ENCODE data around the gene PSMG2.
A peak's percentile ranks its signal among the peaks of the same experiment; 100 is the strongest.

PSMG2 gene

GRCh38 chr18:12702221-12703095 lies at the start of gene PSMG2, which contains the start of gene CEP76:
Gene PSMG2 (plus strand): TSS chr18:12703042. CDS start chr18:12703108, 66 bp downstream.
Gene CEP76 (minus strand): TSS chr18:12702723. CDS start chr18:12702548, 175 bp downstream.
- peak; percentile 50 for DNase-seq

- DNase-seq: no peak
Observed at GRCh38 chr18:12654971-12655370, 47.9 kb upstream of the PSMG2 start.

- DNase-seq: no peak
Observed at GRCh38 chr18:12656605-12656937, 46.3 kb upstream of the PSMG2 start.

- no peak for DNase-seq
Observed at GRCh38 chr18:12656938-12657683, 45.7 kb upstream of the PSMG2 start.

- DNase-seq: no peak
Observed at GRCh38 chr18:12657684-12658425, 45.0 kb upstream of the PSMG2 start, which contains the start of gene SPIRE1. Gene SPIRE1 (minus strand): TSS chr18:12658107. CDS start chr18:12657866, 241 bp downstream.

GRCh38 chr18:12658426-12659138 lies 44.3 kb upstream of the PSMG2 start:
- no peak for DNase-seq

- DNase-seq: peak; percentile 51
Observed at GRCh38 chr18:12659904-12660605, 42.8 kb upstream of the PSMG2 start.

GRCh38 chr18:12668041-12668440 lies 34.8 kb upstream of the PSMG2 start:
- DNase-seq: no peak

- no peak for DNase-seq
Observed at GRCh38 chr18:12679183-12679786, 23.6 kb upstream of the PSMG2 start.

GRCh38 chr18:12686100-12686499 lies 16.7 kb upstream of the PSMG2 start:
- DNase-seq: no peak

- no peak for DNase-seq
Observed at GRCh38 chr18:12689256-12689850, 13.5 kb upstream of the PSMG2 start.

GRCh38 chr18:12692206-12692605 lies 10.6 kb upstream of the PSMG2 start:
- no peak for DNase-seq

GRCh38 chr18:12694032-12694431 lies 8.8 kb upstream of the PSMG2 start:
- no peak for DNase-seq

- no peak for DNase-seq
Observed at GRCh38 chr18:12699747-12700146, 3.1 kb upstream of the PSMG2 start.

GRCh38 chr18:12701161-12701560 lies 1.7 kb upstream of the PSMG2 start:
- DNase-seq: no peak

GRCh38 chr18:12703096-12703567 lies 290 bp downstream of the PSMG2 start:
- no peak for DNase-seq

GRCh38 chr18:12703664-12704063 lies 822 bp downstream of the PSMG2 start:
- no peak for DNase-seq

GRCh38 chr18:12711446-12711845 lies 8.6 kb downstream of the PSMG2 start:
- no peak for DNase-seq

GRCh38 chr18:12721495-12722275 lies 18.8 kb downstream of the PSMG2 start:
- no peak for DNase-seq

- no peak for DNase-seq
Observed at GRCh38 chr18:12722731-12723130, 19.9 kb downstream of the PSMG2 start.
